Stimulated activated CD8-positive, alpha-beta memory T cell treated with anti-CD3 and anti-CD28 coated beads, Interleukin-4, amount 100 ng/mL, for 1 hour (primary cell): ENCODE measurements around the gene TMED10.
"Not testable (repeated sequence)": the region's sequence is repeated elsewhere in the genome, so short reads cannot be mapped to it uniquely, and the experiment has no call there.

ENCODE experiments used
- DNase-seq, 2 donors: peaks; one replicate each; pipeline ENCODE4 v3.0.0-alpha.2; 2020; ENCODE audit warnings: low read depth in 2 of 2, low spot score in 1 of 2

The TMED10 gene

DNA sequence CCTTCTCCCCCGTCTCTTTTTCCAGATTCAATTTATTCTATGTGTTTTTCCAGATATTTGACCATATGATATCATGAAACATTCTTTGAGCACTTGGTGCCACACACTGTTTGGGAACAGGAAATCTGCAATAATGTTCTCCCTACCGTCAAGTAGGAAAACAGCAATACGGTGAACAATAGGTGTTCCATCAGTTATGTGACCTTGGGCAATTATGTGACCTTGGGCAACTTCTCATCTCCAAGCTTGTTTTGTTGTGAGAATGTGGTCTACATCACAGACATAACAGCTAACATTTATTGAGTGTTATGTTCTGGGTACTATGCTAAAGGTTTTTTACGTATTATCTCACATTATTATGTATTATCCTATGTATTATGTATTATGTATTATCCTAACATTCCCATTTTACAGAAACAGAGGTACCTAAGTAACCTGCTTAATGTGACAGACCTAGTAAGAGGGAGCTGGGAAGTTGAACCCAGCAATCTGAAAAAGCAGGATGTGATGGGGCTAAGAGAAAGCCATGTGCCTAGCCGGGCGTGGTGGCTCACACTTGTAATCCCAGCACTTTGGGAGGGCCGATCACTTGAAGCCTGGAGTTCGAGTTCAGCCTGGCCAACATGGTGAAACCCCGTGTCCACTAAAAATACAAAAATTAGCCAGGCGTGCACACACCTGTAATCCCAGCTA, 48.4 kb downstream of the TMED10 start:
- DNase-seq, result no peak

DNA sequence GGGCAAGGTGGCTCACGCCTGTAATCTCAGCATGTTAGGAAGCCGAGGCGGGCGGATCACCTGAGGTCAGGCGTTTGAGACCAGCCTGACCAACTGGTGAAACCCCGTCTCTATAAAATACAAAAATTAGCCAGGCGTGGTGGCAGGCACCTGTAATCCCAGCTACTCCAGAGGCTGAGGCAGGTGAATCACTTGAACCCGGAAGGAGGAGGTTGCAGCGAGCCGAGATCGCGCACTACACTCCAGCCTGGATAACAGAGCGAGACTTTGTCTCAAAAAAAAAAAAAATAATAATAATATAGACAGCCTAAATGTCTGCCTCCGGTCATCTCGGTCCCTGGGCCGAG, 49.0 kb downstream of the TMED10 start:
- not testable (repeated sequence) for DNase-seq

DNA sequence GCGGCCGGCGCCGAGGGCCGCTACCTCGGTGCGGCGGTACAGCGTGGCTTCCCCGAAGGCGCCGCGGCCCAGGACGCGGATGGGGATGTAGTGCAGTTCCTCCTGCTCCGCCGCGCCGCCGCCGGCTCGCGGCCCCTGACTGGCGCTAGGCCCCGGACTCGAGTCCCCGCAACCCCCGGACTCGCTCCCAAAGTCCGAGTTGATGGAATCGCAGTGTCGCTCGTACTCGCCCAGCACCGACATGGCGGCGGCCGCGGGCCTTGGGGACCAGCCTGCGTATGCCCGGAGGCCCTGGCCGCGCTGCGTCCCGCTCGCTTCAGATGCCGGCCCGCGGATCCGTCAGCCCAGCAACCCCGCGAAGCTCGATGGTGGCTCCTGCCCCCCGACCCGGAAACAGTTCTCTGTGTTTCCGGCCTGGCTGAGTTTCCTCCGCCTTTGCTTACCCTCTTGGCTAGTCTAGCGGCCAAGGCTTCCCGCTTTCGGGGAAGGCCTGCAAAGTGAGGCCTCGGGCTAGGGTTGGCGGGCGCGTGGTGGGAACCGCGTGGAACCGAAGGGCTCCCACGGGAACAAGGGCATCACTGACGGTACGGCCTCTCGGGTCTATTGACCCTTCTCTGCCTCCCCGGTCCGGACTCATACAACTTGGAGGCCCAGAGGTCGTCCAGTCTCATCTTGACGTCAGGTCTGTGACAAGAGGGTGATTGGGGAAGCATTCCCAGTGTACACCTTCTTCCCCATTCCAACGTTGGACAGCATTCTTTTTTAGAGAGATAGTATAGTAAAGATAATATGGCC, 49.5 kb downstream of the TMED10 start, which contains the start of gene NEK9:
Gene NEK9 (minus strand): TSS at position 370 of the 795 bp plus-strand sequence. CDS start 127 bp downstream, at position 243.
- peak; percentile 72 to 78 for DNase-seq

DNA sequence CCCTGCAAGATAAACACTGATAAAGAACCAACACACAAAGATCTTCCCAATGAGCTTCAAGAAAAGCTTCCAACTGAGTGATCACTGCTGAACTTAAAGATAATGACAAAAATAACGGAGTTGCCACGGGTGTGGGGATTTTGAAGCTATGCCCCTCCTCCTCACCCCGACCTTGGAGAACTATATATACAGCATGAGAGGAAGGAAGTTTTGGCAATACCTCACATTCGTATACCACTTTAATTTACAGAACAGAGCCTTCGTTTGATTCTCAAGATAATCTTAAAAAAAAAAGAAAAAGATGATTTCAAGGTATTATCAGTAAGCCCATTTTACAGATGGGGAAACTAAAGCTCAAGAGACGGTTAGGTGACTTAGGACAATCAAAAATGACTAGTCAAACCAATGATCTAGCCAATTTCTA, 50.3 kb downstream of the TMED10 start:
- no peak for DNase-seq

DNA sequence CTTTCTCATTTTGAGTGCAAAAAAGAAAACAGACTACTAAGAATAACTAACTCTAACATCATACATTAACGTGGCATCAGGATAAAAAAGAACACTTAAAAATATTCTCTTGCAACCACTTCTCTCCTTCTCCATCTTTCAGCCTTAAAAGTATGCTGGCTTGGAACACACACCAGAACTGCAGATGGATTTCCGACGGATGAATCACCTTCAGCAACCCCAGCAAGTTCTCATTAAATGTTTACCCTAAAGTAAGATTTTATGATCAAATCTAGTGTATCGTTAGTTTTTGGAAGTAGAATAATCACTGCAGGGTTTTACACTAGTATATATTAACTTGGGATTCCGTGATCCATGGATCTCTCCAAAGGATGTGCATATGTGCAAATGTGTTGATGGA, 50.8 kb downstream of the TMED10 start:
- DNase-seq, result no peak

DNA sequence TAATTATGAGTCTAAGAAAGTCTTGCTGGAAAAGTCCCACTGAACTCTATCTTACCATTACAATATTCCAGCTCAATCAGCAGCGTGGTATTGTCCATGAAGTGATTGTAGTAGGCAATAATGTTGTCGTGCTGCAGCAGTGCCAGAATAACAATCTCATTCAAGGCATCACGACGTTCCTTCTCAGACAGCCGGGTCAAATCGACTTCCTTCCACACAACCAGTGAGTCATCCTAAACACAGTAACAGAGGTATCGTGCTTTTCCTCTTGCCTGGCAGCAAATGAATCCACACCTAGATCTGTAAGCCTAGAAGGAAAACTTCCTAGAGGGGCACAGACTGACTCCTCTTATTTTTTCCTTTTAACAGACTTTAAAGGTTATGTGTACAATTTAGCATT, 52.4 kb downstream of the TMED10 start:
- no peak for DNase-seq

DNA sequence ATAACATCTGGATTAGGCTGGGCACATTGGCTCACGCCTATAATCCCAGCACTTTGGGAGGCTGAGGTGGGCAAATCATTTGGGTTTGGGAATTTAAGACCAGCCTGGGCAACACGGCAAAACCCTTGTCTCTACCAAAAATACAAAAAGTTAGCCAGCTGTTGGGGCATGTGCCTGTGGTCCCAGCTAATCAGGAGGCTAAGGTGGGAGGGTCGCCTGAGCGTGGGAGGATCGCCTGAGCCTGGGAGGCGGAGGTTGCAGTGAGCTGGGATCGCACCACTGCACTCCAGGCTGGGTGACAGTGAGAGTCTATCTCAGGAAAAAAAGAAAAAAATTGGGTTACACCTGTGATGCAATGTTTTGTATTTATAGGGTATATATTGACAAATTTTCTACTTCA, 54.9 kb downstream of the TMED10 start:
- no peak for DNase-seq

DNA sequence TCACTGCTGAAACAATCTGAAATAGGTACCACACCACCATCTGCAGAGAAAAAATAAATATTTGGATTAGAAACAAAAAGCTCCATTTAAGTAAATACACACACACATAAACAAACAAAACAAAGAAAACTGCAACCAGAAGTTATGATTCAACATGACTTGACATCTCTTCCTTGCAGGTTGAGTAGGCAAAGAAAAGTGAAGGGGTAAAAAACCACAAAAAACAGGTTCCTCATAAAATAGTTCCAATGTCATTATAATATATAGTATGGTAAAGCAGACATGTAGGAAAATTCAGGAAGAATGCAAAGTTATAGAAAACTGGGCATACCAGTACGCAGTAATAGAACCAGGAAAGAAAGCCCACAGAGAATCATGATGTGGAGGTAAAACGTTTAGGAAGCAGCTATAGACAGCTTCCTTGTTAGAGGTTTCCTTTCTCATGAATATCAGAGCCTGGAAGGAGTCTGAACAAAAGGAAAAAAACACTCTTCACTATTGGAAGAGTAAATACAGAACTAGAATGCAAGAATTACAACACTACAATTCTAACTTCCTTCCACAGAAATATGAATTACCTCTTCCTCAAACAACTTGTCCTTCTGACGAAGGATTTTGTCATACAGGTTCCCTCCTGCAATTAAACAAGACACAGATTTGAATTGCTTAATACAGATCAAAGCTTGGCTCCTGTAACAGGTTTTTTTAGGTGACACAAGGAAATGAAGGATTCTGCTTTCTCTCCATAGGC, 55.7 kb downstream of the TMED10 start:
- DNase-seq, result no peak

DNA sequence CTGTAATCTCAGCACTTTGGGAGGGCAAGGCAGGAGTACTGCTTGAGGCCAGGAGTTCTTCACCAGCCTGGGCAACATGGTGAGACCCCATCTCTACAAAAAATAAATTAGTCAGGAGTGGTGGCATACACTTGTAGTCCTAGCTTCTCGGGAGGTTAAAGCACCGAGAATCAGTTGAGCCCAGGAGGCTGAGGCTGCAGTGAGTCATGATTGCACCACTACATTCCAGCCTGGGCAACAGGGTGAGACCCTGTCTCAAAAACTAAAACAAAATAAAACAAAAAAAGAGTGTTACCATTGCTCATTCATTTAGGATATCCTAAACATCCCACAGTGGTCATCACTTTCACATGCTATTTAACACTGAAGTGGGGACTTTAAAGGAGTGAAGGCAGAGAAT, 57.4 kb downstream of the TMED10 start:
- no peak for DNase-seq

DNA sequence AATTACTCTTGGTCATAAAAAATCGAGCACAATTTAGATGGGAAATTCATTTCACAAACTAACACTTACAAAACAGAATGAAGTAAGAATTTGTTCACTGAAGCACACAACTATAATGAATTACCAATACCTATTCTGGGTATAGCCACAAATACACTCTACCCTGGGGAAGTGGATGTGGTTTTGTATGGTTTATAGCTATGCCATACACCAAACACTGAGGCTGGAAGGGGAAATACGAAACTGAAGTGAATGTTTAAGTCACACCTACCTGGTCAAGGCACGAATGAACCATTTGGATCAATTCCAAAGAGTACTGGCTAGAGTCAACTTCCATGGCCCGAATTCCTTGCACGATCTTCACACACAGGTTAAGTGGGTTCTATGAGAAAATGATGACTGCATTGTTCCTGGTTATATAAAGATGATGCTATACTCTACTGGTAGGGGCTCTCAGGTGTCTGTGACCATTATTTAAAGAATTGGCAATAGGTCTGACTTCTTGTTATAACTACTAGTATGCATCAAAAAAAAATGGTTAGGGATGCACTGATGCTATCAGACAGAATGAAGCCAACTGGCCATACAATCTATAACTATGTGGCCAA, 62.4 kb downstream of the TMED10 start:
- DNase-seq, result no peak

DNA sequence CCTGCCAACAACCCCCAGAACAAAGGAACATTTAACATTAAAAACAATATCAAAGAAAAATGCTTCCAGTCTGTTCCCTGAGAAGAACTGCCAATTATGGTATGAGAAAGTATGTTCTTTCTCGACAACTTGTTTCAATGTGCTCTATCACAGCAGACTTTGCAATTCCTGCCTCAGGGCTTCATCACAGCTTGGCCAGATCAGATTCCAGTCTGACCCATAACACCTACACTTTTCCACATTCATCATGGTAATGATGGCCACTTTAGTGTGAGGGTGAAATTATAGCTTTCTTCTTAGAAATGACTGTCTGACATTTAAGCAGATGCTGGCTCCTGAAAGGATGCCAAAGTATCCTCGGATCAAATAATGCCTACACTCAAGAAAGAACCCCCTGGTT, 66.5 kb downstream of the TMED10 start:
- DNase-seq, result no peak

DNA sequence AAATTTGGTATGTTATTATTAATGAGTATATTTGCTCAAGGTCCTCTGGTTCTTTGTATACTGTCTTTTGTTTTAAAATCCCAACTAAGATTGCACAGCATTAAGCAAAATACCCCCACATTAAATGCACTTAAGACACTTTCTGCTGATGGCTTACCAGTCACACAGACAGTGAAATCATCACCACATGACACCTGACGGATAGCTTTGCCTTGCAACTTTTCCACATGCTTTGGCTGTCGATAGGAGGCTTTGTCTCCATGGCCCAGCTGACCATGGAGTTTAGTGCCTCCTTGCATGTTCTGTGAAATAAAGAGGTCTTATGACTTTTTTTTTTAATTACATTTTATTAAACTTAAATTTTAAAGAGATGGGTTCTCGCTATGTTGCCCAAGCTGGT, 69.2 kb downstream of the TMED10 start:
- no peak for DNase-seq

DNA sequence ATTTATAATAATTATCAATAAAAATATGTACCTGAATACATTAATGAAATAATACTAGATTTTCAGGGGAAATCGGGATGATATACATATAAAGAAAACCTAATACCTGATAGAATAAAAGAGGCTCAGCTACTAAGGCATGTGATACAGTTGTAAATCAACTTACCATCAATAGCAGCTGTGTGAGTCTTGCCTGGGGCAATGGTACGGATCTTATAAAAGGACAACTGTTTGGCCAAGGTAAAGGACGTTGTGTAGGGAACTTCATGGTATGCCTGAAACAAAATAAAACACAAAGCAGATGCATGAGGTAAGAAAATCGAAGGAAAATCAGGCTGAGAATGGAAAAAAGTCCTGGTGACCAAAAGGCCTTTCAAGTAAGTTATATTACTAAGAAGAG, 74.9 kb downstream of the TMED10 start:
- DNase-seq, result no peak

DNA sequence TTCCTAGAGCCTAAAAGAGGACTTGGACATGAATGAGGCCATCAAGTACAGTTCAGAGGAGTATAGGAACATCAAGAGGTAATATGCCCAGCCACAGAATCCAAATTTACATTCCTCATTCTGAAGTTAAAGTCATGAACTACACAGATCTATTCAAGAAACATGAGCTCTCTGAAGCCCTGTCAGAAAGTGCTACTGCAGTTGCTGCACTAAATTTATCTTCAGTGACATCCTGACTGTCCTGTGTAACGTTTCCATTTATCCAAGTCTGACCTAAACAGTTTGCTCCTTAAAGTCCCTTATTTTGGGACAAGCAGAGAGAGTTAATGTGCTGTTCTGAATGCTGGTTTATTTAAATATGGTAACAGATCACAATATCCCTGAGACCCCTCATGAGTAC, 77.7 kb downstream of the TMED10 start:
- DNase-seq, result no peak

DNA sequence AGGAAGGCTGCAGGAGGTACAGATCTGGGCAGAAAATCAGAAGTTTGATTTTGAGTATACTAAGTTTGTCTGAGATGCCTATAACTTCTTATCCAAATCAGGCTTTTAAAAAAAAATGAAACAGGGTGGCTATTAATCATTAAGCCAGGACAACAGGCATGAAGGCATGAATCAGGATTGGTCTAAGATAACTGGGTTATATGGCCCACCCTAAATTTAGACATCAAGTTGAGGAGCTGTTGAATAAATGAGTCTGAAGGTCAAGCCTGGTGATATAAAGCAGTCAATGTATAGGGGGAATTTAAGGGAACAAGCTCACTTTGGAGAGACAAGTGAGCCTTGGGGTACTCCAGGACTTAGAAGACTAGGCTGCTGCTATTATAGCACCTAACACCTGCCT, 78.2 kb downstream of the TMED10 start:
- no peak for DNase-seq

DNA sequence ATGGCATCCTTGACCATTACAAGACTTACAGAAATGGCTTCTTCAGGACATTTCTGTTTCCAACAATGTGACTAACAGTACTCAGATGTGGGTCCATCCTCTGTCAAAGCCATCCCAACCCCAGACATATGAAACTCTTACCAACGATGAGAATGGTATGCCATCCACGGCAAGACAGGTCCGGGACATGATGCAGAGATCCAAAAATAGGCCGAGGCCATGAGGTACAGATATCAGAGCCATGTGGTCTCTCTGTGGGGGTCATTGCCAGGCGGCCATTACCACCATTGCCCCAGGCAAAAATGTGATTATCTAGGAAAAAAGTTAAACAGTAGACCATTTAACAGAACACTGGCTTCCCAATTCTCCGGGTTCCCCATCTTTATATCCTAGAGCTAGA, 79.5 kb downstream of the TMED10 start:
- no peak for DNase-seq

DNA sequence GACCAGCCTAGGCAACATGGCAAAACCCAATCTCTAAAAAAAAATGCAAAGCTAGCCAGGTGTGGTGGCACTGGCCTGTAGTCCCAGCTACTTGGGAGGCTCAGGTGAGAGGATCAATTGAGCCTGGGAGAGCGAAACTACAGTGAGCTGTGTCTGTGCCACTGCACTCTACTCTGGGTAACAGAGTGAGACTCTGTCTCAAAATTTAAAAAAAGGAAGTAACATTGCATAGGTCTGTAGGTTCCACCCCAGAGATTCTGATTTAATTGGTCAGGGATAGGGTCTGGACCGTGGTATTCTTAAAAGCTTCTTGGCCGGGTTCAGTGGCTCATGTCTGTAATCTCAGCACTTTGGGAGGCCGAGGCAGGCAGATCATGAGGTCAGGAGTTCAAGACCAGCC, 80.7 kb downstream of the TMED10 start:
- DNase-seq, result no peak

DNA sequence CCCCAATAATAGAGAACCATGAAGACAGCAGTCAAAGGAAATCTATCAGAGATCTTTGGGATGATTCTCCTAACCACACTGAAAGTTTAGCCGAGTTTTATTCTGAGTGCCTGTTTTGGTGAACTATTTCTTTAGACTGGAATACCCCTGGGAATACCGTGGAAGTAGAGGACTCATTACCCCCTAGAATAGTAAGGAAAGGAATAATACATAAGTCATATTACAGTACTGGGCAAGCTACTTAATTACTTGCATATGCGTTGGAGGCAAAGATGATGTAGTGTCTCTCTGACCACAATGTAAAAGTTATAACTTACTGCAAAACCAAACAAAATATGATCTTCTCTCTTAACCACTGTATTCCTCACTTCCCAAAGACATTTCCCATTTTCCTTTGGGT, 81.5 kb downstream of the TMED10 start:
- no peak for DNase-seq

DNA sequence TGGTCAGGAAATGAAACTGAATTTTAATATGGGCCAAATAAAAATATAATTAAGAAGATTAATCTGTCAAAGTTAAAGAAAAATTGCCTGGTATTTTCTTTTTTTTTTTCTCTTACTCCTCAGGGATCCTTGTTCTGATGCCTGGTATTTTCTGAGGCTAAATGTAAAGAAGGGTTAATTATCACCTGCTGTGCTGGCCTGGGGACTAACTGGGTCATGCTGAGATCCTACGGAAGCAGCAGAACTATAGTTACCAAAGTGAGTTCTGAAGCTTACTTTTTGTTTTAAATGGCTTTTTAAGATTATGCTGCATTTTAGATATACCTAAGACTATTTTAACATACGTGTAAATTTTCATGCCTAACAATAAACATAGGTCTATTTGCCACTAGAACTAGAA, 83.7 kb downstream of the TMED10 start:
- no peak for DNase-seq

DNA sequence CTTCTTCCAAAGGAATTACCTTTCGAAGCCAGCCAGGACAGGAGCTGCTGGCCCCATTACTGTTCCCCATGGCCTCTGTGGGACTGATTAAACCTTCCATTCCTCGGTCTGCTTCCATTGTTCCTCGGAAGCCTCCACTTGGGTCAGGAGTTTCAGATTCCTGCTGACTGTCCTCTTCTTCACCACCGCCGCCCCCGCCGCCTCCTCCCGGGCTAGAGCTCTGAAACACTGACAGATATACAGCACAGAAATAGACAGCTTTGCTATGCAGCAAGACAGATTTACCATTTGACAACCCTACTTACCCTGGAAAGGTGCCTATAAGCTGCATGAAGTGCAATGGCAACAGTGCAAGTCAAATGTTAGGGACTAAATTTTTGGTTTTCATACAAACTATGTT, 85.2 kb downstream of the TMED10 start:
- DNase-seq, result no peak

DNA sequence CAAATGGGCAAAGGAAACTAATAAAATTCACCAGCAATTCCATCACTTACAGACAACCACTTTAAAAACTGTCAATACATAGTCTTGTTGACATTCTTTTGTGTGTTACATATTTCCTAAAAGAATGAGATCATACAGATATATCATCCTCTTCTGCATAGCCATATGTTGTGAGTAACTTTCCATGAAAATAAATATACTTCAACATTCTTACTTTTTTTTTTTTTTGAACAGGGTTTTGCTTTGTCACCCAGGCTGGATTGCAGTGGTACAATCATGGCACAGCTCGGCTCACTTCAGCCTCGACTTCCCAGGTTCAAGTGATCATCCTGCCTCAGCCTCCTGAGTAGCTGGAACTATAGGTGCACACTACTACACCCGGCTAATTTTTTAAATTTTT, 86.1 kb downstream of the TMED10 start:
- no peak for DNase-seq
